ENCODE measurements around the gene BRD1. TPM values are rescaled to one million over a fixed set of nuclear protein-coding genes. Genes with fewer than 3 reads are reported as not detected.

The BRD1 gene
- total RNA-seq, 3 donors from 2014 or later (not counting 1 experiment from before 2014, with no cell fraction given) = 126 to 154 (median 132) TPM

DNA sequence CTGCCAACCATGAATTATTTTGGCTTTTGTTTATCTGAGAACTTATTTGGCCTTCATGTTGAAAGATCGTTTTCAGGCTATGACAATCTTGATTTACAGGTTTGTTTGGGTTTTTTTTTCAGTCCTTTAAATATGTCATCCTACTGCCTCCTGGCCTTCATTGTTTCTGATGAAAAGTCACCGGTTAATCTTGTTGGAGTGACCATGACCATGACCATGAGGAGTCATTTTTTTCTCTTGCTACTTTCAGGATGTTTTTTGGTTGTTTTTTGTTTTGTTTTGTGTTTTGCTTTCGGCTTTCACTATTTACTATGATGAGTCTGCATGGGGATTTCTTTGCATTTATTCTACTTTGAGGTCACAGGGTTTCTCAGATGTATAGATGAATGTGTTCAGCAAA, 81.6 kb downstream of the BRD1 start:
- ATAC-seq (no peak), DNase-seq (no peak)
- Histone ChIP-seq H3K27me3 (ENCODE audit: control insufficient read depth, insufficient read depth, low read length) (no peaks in the 10 kb centered on the region), H3K9me3 (ENCODE audit: control insufficient read depth, insufficient read depth, low read length) (peaks cover 5% of the 10 kb centered on the region), H3K4me1 (ENCODE audit: control insufficient read depth, insufficient read depth, low read length) (no peaks in the 10 kb centered on the region), H3K4me3 (ENCODE audit: low read length) (no peak overlapping the region), H3K27ac (ENCODE audit: low read length) (no peak overlapping the region), H3K36me3 (ENCODE audit: control insufficient read depth, insufficient read depth, low read length) (no peaks in the 10 kb centered on the region)
- H3K4me3 Mint-ChIP-seq = no peak overlapping the region
- H3K36me3 Mint-ChIP-seq = peaks cover 31% of the 10 kb centered on the region
- TF ChIP-seq, protein P1, sequence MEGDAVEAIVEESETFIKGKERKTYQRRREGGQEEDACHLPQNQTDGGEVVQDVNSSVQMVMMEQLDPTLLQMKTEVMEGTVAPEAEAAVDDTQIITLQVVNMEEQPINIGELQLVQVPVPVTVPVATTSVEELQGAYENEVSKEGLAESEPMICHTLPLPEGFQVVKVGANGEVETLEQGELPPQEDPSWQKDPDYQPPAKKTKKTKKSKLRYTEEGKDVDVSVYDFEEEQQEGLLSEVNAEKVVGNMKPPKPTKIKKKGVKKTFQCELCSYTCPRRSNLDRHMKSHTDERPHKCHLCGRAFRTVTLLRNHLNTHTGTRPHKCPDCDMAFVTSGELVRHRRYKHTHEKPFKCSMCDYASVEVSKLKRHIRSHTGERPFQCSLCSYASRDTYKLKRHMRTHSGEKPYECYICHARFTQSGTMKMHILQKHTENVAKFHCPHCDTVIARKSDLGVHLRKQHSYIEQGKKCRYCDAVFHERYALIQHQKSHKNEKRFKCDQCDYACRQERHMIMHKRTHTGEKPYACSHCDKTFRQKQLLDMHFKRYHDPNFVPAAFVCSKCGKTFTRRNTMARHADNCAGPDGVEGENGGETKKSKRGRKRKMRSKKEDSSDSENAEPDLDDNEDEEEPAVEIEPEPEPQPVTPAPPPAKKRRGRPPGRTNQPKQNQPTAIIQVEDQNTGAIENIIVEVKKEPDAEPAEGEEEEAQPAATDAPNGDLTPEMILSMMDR (IDR thresholded peaks at IDR 0.05) = no peak
- WGBS (ENCODE audit: insufficient coverage) = 87% methylated on average over 3 of the region's 3 CpGs
- H3K27me3 Mint-ChIP-seq (ENCODE audit: low read depth in 2 of 2) = peaks cover 16 to 45% of the 10 kb centered on the region in 2 donors
- H3K9me3 Mint-ChIP-seq = peaks cover 14 to 18% of the 10 kb centered on the region in 2 donors
- no peak overlapping the region for H3K27ac Mint-ChIP-seq
- no peaks in the 10 kb centered on the region for H3K4me1 Mint-ChIP-seq
- intact Hi-C loops (cut with micrococcal nuclease) = no loop called here

DNA sequence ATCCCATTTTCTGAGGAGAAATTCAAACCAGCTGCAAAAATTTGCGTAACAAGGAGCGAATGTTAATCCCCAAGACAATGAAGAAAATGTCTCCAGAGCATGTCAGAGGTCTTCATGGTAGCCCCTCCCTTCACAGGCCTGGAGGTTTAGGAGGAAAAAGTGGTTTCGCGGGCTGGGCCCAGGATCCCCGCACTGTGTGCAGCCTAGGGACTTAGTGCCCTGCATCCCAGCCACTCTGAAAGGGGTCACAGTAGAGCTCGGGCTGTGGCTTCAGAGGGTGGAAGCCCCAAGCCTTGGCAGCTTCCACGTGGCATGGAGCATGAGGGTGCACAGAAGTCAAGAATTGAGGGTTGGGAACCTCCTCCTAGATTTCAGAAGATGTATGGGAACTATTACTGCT, 87.4 kb downstream of the BRD1 start:
- TF ChIP-seq, protein P1 (IDR thresholded peaks at IDR 0.05) = no peak
- Mint-ChIP-seq H3K4me1 (no peaks in the 10 kb centered on the region), H3K36me3 (peaks cover 4% of the 10 kb centered on the region), H3K9me3 (peaks cover 0 to 5% of the 10 kb centered on the region in 2 donors), H3K27ac (no peak overlapping the region), H3K27me3 (ENCODE audit: low read depth in 2 of 2) (peaks cover 27 to 57% of the 10 kb centered on the region in 2 donors), H3K4me3 (no peak overlapping the region)
- no peak for DNase-seq
- Histone ChIP-seq H3K9me3 (ENCODE audit: control insufficient read depth, insufficient read depth, low read length) (peaks cover 3% of the 10 kb centered on the region), H3K4me1 (ENCODE audit: control insufficient read depth, insufficient read depth, low read length) (no peaks in the 10 kb centered on the region), H3K27me3 (ENCODE audit: control insufficient read depth, insufficient read depth, low read length) (no peaks in the 10 kb centered on the region), H3K27ac (ENCODE audit: low read length) (no peak overlapping the region), H3K36me3 (ENCODE audit: control insufficient read depth, insufficient read depth, low read length) (no peaks in the 10 kb centered on the region), H3K4me3 (ENCODE audit: low read length) (no peak overlapping the region)
- intact Hi-C loops (cut with micrococcal nuclease) = no loop called here
- ATAC-seq = no peak
- 89% methylated on average over 7 of the region's 7 CpGs for WGBS (ENCODE audit: insufficient coverage)

DNA sequence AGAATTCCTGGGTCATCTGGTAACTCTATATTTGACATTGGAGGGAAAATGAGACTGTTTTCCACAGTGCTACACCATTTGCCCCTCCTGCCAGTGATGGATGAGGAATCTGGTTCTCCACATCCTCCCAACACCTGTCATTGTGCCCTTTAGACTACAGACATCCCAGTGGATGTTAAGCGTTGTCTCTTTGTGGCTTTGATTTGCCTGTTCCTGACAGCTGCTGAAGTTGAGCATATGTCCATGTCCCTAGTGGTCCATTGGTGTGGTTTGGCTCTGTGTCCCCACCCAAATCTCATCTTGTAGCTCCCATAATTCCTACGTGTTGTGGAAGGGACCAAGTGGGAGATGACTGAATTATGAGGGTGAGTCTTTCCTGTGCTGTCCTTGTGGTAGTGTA, 88.5 kb downstream of the BRD1 start:
- no peak overlapping the region for H3K27ac Mint-ChIP-seq
- Histone ChIP-seq H3K27ac (ENCODE audit: low read length) (no peak overlapping the region), H3K27me3 (ENCODE audit: control insufficient read depth, insufficient read depth, low read length) (no peaks in the 10 kb centered on the region), H3K4me1 (ENCODE audit: control insufficient read depth, insufficient read depth, low read length) (no peaks in the 10 kb centered on the region), H3K9me3 (ENCODE audit: control insufficient read depth, insufficient read depth, low read length) (peaks cover 3% of the 10 kb centered on the region), H3K36me3 (ENCODE audit: control insufficient read depth, insufficient read depth, low read length) (no peaks in the 10 kb centered on the region), H3K4me3 (ENCODE audit: low read length) (no peak overlapping the region)
- no peaks in the 10 kb centered on the region for H3K9me3 Mint-ChIP-seq
- H3K36me3 Mint-ChIP-seq = no peaks in the 10 kb centered on the region
- TF ChIP-seq, protein P1 (IDR thresholded peaks at IDR 0.05) = no peak
- no peak for DNase-seq
- intact Hi-C loops (cut with micrococcal nuclease) = no loop called here
- no peak for ATAC-seq
- peaks cover 26 to 54% of the 10 kb centered on the region in 2 donors for H3K27me3 Mint-ChIP-seq (ENCODE audit: low read depth in 2 of 2)
- 90% methylated on average over 1 of the region's 2 CpGs for WGBS (ENCODE audit: insufficient coverage)
- no peak overlapping the region for H3K4me3 Mint-ChIP-seq
- H3K4me1 Mint-ChIP-seq = peaks cover 0 to 4% of the 10 kb centered on the region in 2 donors

DNA sequence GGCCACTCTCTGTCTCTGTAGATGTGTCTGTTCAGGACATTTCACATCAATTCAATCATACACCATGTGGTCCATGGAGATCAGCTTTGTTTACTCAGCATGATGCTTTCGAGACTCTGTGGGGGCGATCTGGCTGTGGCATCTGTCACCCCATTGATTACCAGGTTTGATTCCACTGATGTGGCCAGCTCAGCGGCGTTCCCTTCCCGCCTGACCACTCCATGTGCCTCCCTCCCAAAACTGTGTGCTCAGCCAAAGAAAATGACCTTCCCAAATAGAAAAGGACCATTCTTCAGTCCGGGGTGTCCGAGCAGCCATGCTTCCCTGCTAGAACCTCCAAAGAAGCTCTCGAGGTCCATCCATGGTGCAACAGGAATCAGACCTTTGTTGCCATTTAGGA, 89.1 kb downstream of the BRD1 start:
- peaks cover 3 to 10% of the 10 kb centered on the region in 2 donors for H3K4me1 Mint-ChIP-seq
- no peaks in the 10 kb centered on the region for H3K9me3 Mint-ChIP-seq
- Histone ChIP-seq H3K4me1 (ENCODE audit: control insufficient read depth, insufficient read depth, low read length) (peaks cover 5% of the 10 kb centered on the region), H3K9me3 (ENCODE audit: control insufficient read depth, insufficient read depth, low read length) (peaks cover 3% of the 10 kb centered on the region), H3K27me3 (ENCODE audit: control insufficient read depth, insufficient read depth, low read length) (no peaks in the 10 kb centered on the region), H3K4me3 (ENCODE audit: low read length) (no peak overlapping the region), H3K27ac (ENCODE audit: low read length) (no peak overlapping the region), H3K36me3 (ENCODE audit: control insufficient read depth, insufficient read depth, low read length) (no peaks in the 10 kb centered on the region)
- H3K27ac Mint-ChIP-seq = no peak overlapping the region
- no peaks in the 10 kb centered on the region for H3K36me3 Mint-ChIP-seq
- ATAC-seq = no peak
- 90% methylated on average over 8 of the region's 8 CpGs for WGBS (ENCODE audit: insufficient coverage)
- TF ChIP-seq, protein P1 (IDR thresholded peaks at IDR 0.05) = no peak
- no peak overlapping the region for H3K4me3 Mint-ChIP-seq
- DNase-seq = no peak
- intact Hi-C loops (cut with micrococcal nuclease) = no loop called here
- H3K27me3 Mint-ChIP-seq (ENCODE audit: low read depth in 2 of 2) = peaks cover 23 to 54% of the 10 kb centered on the region in 2 donors

All from natural killer cell (primary cell).